NOMO-1 treated with dmso at 0.1 percent for 144 hours (cell line): ENCODE measurements around the gene SH3RF1.

Experiments
- DNase-seq: peaks from one replicate; lab custom pipeline; 2025; ENCODE audit not compliant: unreplicated experiment; lab: John Stamatoyannopoulos, UW

Gene SH3RF1

GRCh38 chr4:169252339-169253112 lies 18.2 kb downstream of the SH3RF1 start:
- no peak for DNase-seq

GRCh38 chr4:169251291-169252235 lies 19.2 kb downstream of the SH3RF1 start:
- DNase-seq = no peak

GRCh38 chr4:169250796-169251195 lies 20.0 kb downstream of the SH3RF1 start:
- no peak for DNase-seq

- no peak for DNase-seq
These were observed 20.8 kb downstream of the SH3RF1 start for GRCh38 chr4:169249999-169250398.

- DNase-seq = no peak
These were observed 21.4 kb downstream of the SH3RF1 start for GRCh38 chr4:169249214-169249973.

GRCh38 chr4:169248645-169249044 lies 22.1 kb downstream of the SH3RF1 start:
- no peak for DNase-seq

GRCh38 chr4:169246957-169247396 lies 23.8 kb downstream of the SH3RF1 start:
- DNase-seq = no peak

GRCh38 chr4:169246279-169246678 lies 24.5 kb downstream of the SH3RF1 start:
- DNase-seq = no peak

- no peak for DNase-seq
These were observed 25.7 kb downstream of the SH3RF1 start for GRCh38 chr4:169245061-169245460.

GRCh38 chr4:169243825-169244609 lies 26.7 kb downstream of the SH3RF1 start:
- DNase-seq = no peak

GRCh38 chr4:169241464-169241863 lies 29.3 kb downstream of the SH3RF1 start:
- no peak for DNase-seq

GRCh38 chr4:169239221-169239905 lies 31.4 kb downstream of the SH3RF1 start:
- no peak for DNase-seq

GRCh38 chr4:169238445-169238844 lies 32.3 kb downstream of the SH3RF1 start:
- no peak for DNase-seq

GRCh38 chr4:169236873-169237626 lies 33.7 kb downstream of the SH3RF1 start:
- no peak for DNase-seq

GRCh38 chr4:169236078-169236477 lies 34.7 kb downstream of the SH3RF1 start:
- DNase-seq = no peak

GRCh38 chr4:169234137-169234855 lies 36.5 kb downstream of the SH3RF1 start:
- no peak for DNase-seq

GRCh38 chr4:169233691-169234090 lies 37.1 kb downstream of the SH3RF1 start:
- DNase-seq = no peak

GRCh38 chr4:169231647-169232262 lies 39.0 kb downstream of the SH3RF1 start:
- no peak for DNase-seq
